HG03378 (cell line): ENCODE measurements around the gene PHKG2.

ENCODE experiments used
- ATAC-seq: cut with Tn5 transposase; IDR thresholded peaks from one replicate; pipeline ENCODE4 v1.9.1; 2021; ENCODE audit warnings: mild to moderate bottlenecking, moderate library complexity; ENCODE audit not compliant: unreplicated experiment

The PHKG2 gene

GRCh38 chr16:30773826-30774225, 25.6 kb downstream of the PHKG2 start:
- ATAC-seq: no peak

GRCh38 chr16:30774367-30775130, 26.3 kb downstream of the PHKG2 start:
- no peak for ATAC-seq

GRCh38 chr16:30775131-30775391, 26.8 kb downstream of the PHKG2 start:
- ATAC-seq: peak; percentile 8

- peak; percentile 47 for ATAC-seq
These were observed 27.4 kb downstream of the PHKG2 start for GRCh38 chr16:30775392-30776188.

GRCh38 chr16:30777591-30778297, 29.5 kb downstream of the PHKG2 start:
- no peak for ATAC-seq

GRCh38 chr16:30778549-30779244, 30.5 kb downstream of the PHKG2 start:
- no peak for ATAC-seq

- ATAC-seq: no peak
These were observed 31.4 kb downstream of the PHKG2 start for GRCh38 chr16:30779596-30779995.

- no peak for ATAC-seq
These were observed 31.8 kb downstream of the PHKG2 start for GRCh38 chr16:30780021-30780420.

- no peak for ATAC-seq
These were observed 32.3 kb downstream of the PHKG2 start for GRCh38 chr16:30780549-30780948.

GRCh38 chr16:30782486-30783279, 34.5 kb downstream of the PHKG2 start:
- ATAC-seq: no peak

- ATAC-seq: no peak
These were observed 35.3 kb downstream of the PHKG2 start for GRCh38 chr16:30783280-30784109.

- no peak for ATAC-seq
These were observed 36.0 kb downstream of the PHKG2 start for GRCh38 chr16:30784215-30784614.

- no peak for ATAC-seq
These were observed 37.2 kb downstream of the PHKG2 start for GRCh38 chr16:30785126-30786106.

- no peak for ATAC-seq
These were observed 38.1 kb downstream of the PHKG2 start for GRCh38 chr16:30786115-30786935.

GRCh38 chr16:30786936-30787612, 38.8 kb downstream of the PHKG2 start, which contains the start of gene ZNF629:
TSS of gene ZNF629 (minus strand) at chr16:30787205. CDS start at chr16:30784482, 2,723 bp downstream.
- ATAC-seq: no peak

- no peak for ATAC-seq
These were observed 39.6 kb downstream of the PHKG2 start for GRCh38 chr16:30787613-30788378.
